GM19025 (cell line): Measurements from ENCODE around the gene PRCD.

Experiments
- ATAC-seq: cut with Tn5 transposase; IDR thresholded peaks from one replicate; pipeline ENCODE4 v1.9.1; 2021; ENCODE audit warnings: mild to moderate bottlenecking, low read depth, moderate library complexity; ENCODE audit not compliant: unreplicated experiment

PRCD gene, protein sequence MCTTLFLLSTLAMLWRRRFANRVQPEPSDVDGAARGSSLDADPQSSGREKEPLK

DNA sequence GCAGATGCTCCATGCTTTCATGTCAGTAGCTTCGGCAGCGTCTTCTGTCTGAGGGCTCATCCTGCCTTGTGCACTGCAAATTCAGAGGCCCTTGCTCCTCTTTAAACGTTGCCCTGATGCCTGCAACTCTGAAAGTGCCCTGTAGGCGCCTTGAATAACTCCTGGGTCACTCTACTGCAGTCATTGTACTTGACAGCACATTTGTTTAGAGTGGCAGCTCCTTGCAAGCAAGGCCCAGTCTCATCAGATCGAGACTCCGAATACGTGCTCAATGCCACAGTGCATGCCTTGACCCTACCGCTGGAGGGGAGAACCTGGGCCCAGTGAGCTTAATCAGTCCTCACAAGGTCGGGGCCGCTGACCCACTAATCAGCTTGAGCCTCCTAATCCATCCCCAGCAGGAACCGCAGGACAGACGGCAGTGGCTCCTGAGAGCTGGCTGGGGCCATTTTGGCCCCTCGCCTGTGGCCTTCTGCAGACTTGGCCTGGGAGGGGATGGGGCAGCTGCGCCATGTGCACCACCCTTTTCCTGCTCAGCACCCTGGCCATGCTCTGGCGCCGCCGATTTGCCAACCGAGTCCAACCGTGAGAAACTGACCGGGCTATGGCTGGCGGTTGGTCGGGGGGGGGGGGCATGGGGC lies at the start of gene PRCD:
PRCD (plus strand) TSS at position 414 of the 641 bp plus-strand sequence; CDS start at position 512, 98 bp downstream.
- ATAC-seq: no peak

GRCh38 chr17:76490112-76490710 lies 49.6 kb upstream of the PRCD start:
- ATAC-seq: no peak

DNA sequence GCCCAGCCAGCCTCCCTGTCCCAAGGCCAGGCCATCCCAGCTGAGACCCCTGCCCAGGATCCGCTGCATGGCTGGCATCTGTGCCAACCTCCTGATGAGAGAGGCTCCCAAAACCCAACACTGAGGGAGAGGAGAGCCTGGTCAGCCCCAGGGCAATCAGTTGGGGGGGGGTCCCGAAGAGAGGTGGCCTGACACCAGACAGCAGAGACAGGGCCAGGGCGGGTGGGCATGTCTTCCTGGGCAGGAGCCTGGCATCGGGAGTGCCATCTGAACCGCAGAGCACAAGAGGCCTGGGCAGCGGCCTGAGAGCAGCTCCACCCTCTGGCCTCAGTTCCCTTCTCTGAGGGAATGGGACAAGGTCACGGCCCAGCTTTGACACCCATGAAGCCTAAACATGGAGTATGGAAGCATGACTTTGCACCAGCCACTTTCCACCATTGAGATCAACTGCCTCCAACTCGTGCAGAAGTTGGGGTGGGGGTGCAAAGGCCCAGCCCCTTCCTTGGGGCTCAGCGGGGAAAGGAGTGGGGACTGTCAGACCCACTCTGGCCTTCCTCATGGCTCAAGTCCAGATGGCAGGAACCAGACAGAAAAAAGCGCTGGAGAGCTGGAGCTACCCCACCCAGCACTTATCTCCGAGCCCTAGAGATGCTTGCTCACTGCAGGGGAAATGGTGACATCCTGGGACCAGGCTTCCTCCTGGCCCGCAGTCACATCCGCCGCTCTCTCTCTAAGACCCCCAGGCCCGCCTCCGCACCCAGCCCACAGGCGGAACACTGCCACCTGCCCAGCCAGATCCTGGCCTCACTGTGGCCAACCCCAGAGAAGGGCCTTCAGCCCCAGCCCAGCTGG lies 48.3 kb upstream of the PRCD start:
- peak; percentile 2 for ATAC-seq

DNA sequence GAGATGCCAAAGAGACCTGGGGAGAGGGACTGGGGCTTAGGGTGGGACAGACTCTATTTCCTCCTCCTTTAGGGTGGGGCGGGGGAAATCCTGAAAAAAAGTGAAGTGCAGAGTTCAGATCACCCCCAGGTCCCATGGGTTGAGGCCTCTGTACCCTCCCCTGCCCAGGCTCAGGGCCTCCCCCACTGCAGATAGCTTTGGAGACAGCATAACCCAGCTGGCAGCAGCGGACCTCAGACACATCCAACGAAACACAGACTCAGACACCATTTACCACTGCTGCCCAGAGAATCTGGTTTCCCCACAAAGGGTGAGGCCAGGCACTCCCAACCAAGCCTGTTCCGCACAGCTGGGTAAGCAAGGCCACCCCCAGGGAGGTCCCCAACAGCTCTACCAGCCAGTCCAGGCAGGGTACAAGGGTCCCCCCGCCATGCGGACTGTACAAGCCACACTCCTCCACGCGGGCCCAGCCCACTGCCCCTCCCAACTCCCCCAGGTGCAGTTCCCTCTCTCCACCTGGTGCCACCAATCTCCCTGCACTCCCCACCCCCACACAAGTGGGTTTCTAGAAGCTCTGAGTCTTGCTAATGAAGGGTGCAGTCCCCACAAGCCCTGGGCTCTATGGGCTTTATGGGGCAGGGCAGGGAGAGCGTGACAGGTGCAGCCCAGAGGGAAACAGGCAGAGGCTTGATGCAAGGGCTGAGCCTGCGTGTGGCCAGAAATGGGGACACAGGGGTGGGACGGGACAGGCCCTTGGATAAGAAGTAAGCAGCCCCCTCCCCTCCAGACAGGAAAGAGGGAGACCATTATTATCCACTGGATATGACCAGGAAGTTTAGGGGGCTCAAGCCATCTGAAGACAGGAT lies 47.5 kb upstream of the PRCD start:
- peak; percentile 35 for ATAC-seq

DNA sequence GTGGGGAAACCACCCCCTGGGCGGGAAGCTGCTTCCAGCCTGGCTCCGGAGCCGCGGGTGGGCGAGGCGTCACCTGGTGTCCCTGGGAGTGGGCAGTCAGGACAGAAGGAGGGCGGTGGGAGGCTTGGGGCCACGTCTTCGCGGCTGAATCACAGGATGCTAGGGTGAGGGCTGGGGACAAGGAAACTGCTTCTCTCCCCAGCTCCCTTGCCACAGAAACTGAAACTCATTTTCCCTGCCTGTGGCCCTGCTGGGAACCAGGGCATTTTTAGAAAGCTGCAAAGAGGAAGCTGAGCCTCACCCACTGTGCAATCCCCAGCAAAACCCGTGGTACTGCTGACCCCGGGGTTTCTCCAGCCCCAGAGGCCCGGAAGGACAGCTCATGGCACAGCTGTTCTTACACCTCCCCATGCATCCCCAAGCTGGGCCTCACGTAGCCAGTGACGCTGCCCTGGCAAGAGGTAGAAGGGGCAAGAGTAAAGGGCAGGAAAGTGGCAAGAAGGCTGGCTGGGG lies 46.8 kb upstream of the PRCD start:
- ATAC-seq: peak; percentile 41

GRCh38 chr17:76493505-76494167 lies 46.2 kb upstream of the PRCD start:
- no peak for ATAC-seq

DNA sequence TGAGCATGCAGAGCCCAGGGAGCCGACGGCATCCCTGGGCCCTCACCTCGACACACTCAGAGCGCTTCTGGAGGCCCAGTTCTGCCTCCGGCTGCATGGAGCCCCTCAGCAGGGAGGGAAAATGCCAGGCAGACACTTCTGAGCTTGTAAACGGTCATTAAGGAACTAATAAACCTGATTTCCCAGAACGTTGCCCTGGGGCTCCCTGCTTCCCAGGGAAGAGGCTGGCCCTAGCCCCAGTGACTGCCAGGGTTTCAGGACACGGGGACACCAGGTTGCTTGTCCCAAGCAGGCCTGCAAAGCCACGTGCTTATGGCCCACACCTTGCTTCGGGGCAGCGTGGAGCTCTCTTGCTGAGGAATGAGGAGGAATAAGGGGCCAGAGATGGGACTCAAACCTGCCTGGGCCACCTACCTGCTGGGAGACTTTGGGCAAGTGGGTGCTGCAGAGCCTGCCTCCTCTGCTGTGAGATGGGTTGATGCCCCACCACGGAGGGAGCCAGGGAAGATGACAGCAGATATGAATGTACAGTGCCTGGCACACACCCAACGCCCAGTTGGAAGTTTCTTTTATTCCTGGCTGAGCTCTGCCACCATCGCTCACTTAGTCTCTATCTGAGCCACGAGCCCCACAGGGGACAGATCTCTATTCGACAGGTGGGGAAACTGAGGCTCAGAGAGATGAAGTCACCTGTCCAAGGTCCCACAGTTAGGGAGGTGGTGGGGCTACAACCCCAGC lies 44.0 kb upstream of the PRCD start:
- ATAC-seq: no peak

- no peak for ATAC-seq
These were observed 43.4 kb upstream of the PRCD start for GRCh38 chr17:76496464-76496863.

DNA sequence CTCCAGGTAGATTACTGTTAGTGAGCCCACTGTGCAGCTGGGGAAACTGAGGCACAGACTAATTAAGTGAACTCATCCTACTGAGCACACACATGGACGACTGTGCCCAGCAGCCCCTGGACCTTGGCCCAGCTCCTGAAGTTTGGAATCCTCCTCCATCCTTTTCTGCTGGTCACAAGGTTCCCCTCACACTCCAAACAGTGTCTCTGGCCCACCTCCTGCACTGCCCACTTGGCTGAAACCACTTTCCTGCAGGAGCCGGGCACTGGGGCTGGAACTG lies 42.2 kb upstream of the PRCD start:
- no peak for ATAC-seq

- ATAC-seq: no peak
These were observed 41.6 kb upstream of the PRCD start for GRCh38 chr17:76497979-76498875.

DNA sequence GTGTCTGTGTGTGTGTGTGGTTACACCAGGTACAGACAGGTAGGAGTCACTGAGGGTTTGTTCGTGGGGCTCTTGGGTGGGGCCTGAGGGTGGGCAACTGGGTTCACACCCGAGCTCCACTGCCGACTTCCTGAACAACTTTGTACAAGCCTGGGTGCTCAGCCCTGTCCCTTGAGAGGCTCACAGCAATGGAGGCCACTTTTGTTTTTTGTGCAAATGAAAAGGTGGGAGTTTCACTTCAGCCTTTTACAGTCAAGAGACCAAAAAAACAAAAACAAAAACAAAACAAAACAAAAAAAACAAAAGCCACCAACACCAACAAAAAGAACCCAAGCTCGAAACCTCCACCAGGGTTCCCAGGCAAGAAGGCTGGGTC lies 41.0 kb upstream of the PRCD start:
- no peak for ATAC-seq

DNA sequence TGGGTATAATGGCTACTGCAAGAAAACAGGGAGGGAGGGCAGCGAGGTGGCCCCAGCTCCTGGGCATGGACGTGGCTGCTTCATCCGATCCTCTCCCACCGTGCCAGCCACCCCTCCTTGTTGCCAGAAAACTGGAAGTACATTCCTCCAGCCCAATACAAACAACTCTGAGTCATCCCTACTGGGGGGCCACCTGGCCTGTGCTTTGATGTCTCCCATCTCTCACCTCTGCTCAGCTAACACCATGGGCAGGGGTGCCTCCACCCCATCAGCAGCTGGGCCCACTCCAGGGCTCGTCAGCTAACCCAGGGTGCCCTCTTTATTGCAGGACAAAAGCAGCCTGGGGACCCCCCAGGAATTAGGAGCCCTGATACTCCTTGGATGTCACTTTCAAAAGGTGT lies 40.6 kb upstream of the PRCD start:
- no peak for ATAC-seq

- no peak for ATAC-seq
These were observed 39.6 kb upstream of the PRCD start for GRCh38 chr17:76500074-76500746.

DNA sequence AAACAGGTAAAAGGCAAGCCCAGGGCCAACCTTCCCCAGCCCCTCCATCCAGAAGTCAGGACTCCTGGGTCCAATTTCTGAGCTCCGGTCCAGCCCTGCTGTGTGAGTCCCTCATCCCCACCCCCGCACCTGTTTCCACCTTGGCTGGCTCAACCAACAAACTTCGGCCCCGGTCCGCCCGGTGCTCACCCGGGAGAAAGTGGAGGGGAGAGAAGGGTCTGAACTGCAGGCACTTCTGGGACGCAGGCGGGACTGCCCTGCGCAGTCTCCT lies 39.2 kb upstream of the PRCD start:
- no peak for ATAC-seq

- ATAC-seq: peak; percentile 66
These were observed 38.6 kb upstream of the PRCD start, which contains the start of gene RHBDF2 for GRCh38 chr17:76501018-76501826. Gene RHBDF2, minus strand, starts transcription at chr17:76501423. Its CDS starts 19,899 bp downstream, at chr17:76481524.

GRCh38 chr17:76501827-76502307 lies 38.0 kb upstream of the PRCD start:
- no peak for ATAC-seq
